Suprapubic skin (tissue), 4 donors: ENCODE data around the gene SH2D3C. TPM values are rescaled to one million over a fixed set of nuclear protein-coding genes. Genes with fewer than 3 reads are reported as not detected.

Experiments used
- DNase-seq, 2 donors: peaks; one replicate each; pipeline ENCODE4 v3.0.0-alpha.2; 2019; ENCODE audit warnings: low spot score in 2 of 2
- H3K27ac ChIP-seq: fragments of 200-600 bp; sonication (generic); one replicate; pipeline ENCODE4 v1.5.1; 2019
- H3K27me3 ChIP-seq: fragments of 200-600 bp; sonication (generic); one replicate; pipeline ENCODE4 v1.5.1; 2019
- H3K36me3 ChIP-seq: fragments of 200-600 bp; sonication (generic); one replicate; pipeline ENCODE4 v1.5.1; 2019
- H3K4me1 ChIP-seq: fragments of 200-600 bp; sonication (generic); one replicate; pipeline ENCODE4 v1.5.1; 2019
- H3K4me3 ChIP-seq: fragments of 200-600 bp; sonication (generic); one replicate; pipeline ENCODE4 v1.5.1; 2019; ENCODE audit warnings: mild to moderate bottlenecking
- H3K9me3 ChIP-seq: fragments of 200-600 bp; sonication (generic); one replicate; pipeline ENCODE4 v1.5.1; 2019
- CTCF ChIP-seq, 2 donors: fragments of 200-600 bp in 1 of 2; fragments of 450-650 bp in 1 of 2; sonication (generic) in 1 of 2; IDR thresholded peaks; one replicate each; pipeline ENCODE4 v1.5.1; 2016 to 2019; ENCODE audit warnings: antibody characterized with exemption in 2 of 2, mild to moderate bottlenecking in 1 of 2, moderate library complexity in 1 of 2
- EP300 ChIP-seq: sonication (generic); formaldehyde crosslinking; IDR thresholded peaks from one replicate; pipeline ENCODE4 v1.6.1; 2017; ENCODE audit warnings: antibody characterized with exemption
- POLR2A ChIP-seq, 2 donors: fragments of 450-650 bp; IDR thresholded peaks; one replicate each; pipeline ENCODE4 v1.6.1; 2017; ENCODE audit warnings: antibody characterized with exemption in 2 of 2, mild to moderate bottlenecking in 2 of 2, moderate library complexity in 2 of 2
- POLR2AphosphoS5 ChIP-seq, 3 donors: sonication (generic); formaldehyde crosslinking; IDR thresholded peaks; one replicate each; pipeline ENCODE4 v1.6.1; 2017; ENCODE audit warnings: antibody characterized with exemption in 3 of 3
- WGBS: methylation state at CpG from one replicate; pipeline ENCODE4 v1.1.5; 2018; 5-methylcytosine and 5-hydroxymethylcytosine counted together
- total RNA-seq, 4 donors: library from RNA; depleted of rRNA; stranded (reverse); fragments of >200 nt; gene quantifications; one replicate each; pipeline ENCODE4 v1.1.0, GENCODE V29; 2016

Gene SH2D3C
- total RNA-seq, 4 donors from 2014 or later, result 3.4 to 8.9 (median 6.1) TPM

- no peak for TF ChIP-seq CTCF (IDR thresholded peaks at IDR 0.05)
- TF ChIP-seq POLR2A (IDR thresholded peaks at IDR 0.05), result no peak
- no peak for TF ChIP-seq EP300
- TF ChIP-seq POLR2AphosphoS5 (IDR thresholded peaks at IDR 0.05), result no peak
- WGBS, result 97% methylated on average over 11 of the region's 11 CpGs
- H3K36me3 ChIP-seq, result peaks cover 65% of the 10 kb centered on the region
Observed at GRCh38 chr9:127818574-127818973, 40.1 kb upstream of the SH2D3C start.

GRCh38 chr9:127817881-127818434 lies 39.5 kb upstream of the SH2D3C start:
- Histone ChIP-seq H3K4me3 (no peak overlapping the region), H3K36me3 (peaks cover 71% of the 10 kb centered on the region), H3K27ac (no peak overlapping the region), H3K27me3 (no peaks in the 10 kb centered on the region), H3K9me3 (no peaks in the 10 kb centered on the region), H3K4me1 (no peaks in the 10 kb centered on the region)
- 87% methylated on average over 14 of the region's 17 CpGs for WGBS
- DNase-seq, result no peak
- TF ChIP-seq POLR2A (IDR thresholded peaks at IDR 0.05), result no peak
- no peak for TF ChIP-seq CTCF (IDR thresholded peaks at IDR 0.05)
- no peak for TF ChIP-seq EP300
- no peak for TF ChIP-seq POLR2AphosphoS5 (IDR thresholded peaks at IDR 0.05)

More at GRCh38 chr9:127818574-127818973, 40.1 kb upstream of the SH2D3C start:
- H3K27me3 ChIP-seq, result no peaks in the 10 kb centered on the region
- no peak overlapping the region for H3K27ac ChIP-seq
- no peak for DNase-seq
- H3K4me1 ChIP-seq, result no peaks in the 10 kb centered on the region
- no peak overlapping the region for H3K4me3 ChIP-seq
- H3K9me3 ChIP-seq, result no peaks in the 10 kb centered on the region

GRCh38 chr9:127816728-127817127 lies 38.3 kb upstream of the SH2D3C start:
- H3K4me3 ChIP-seq, result no peak overlapping the region
- no peak for TF ChIP-seq EP300
- TF ChIP-seq POLR2AphosphoS5 (IDR thresholded peaks at IDR 0.05), result no peak
- no peak for TF ChIP-seq CTCF (IDR thresholded peaks at IDR 0.05)
- no peak for TF ChIP-seq POLR2A (IDR thresholded peaks at IDR 0.05)
- DNase-seq, result no peak
- no peaks in the 10 kb centered on the region for H3K4me1 ChIP-seq
- no peak overlapping the region for H3K27ac ChIP-seq
- WGBS, result 87% methylated on average over 3 of the region's 8 CpGs
- H3K9me3 ChIP-seq, result no peaks in the 10 kb centered on the region
- H3K27me3 ChIP-seq, result no peaks in the 10 kb centered on the region
- H3K36me3 ChIP-seq, result peaks cover 79% of the 10 kb centered on the region

GRCh38 chr9:127816362-127816725 lies 37.9 kb upstream of the SH2D3C start:
- WGBS, result 78% methylated on average over 2 of the region's 3 CpGs
- TF ChIP-seq CTCF (IDR thresholded peaks at IDR 0.05) (no peak), POLR2AphosphoS5 (IDR thresholded peaks at IDR 0.05) (no peak), POLR2A (IDR thresholded peaks at IDR 0.05) (no peak), EP300 (no peak)
- Histone ChIP-seq H3K4me1 (no peaks in the 10 kb centered on the region), H3K9me3 (no peaks in the 10 kb centered on the region), H3K36me3 (peaks cover 81% of the 10 kb centered on the region), H3K27me3 (no peaks in the 10 kb centered on the region), H3K27ac (no peak overlapping the region), H3K4me3 (no peak overlapping the region)
- no peak for DNase-seq

GRCh38 chr9:127815512-127816361 lies 37.3 kb upstream of the SH2D3C start:
- no peak for TF ChIP-seq CTCF (IDR thresholded peaks at IDR 0.05)
- TF ChIP-seq EP300, result no peak
- no peak for TF ChIP-seq POLR2A (IDR thresholded peaks at IDR 0.05)
- TF ChIP-seq POLR2AphosphoS5 (IDR thresholded peaks at IDR 0.05), result no peak
- H3K4me3 ChIP-seq, result no peak overlapping the region
- no peak for DNase-seq
- H3K4me1 ChIP-seq, result no peaks in the 10 kb centered on the region
- no peak overlapping the region for H3K27ac ChIP-seq
- 80% methylated on average over 3 of the region's 33 CpGs for WGBS
- no peaks in the 10 kb centered on the region for H3K27me3 ChIP-seq
- peaks cover 81% of the 10 kb centered on the region for H3K36me3 ChIP-seq
- no peaks in the 10 kb centered on the region for H3K9me3 ChIP-seq
